GM04503 (cell line): ENCODE data around the gene ACAN.

Source experiments
- DNase-seq: peaks from one replicate; pipeline ENCODE4 v3.0.0-alpha.2; 2012; ENCODE audit warnings: low read depth

Gene ACAN

DNA sequence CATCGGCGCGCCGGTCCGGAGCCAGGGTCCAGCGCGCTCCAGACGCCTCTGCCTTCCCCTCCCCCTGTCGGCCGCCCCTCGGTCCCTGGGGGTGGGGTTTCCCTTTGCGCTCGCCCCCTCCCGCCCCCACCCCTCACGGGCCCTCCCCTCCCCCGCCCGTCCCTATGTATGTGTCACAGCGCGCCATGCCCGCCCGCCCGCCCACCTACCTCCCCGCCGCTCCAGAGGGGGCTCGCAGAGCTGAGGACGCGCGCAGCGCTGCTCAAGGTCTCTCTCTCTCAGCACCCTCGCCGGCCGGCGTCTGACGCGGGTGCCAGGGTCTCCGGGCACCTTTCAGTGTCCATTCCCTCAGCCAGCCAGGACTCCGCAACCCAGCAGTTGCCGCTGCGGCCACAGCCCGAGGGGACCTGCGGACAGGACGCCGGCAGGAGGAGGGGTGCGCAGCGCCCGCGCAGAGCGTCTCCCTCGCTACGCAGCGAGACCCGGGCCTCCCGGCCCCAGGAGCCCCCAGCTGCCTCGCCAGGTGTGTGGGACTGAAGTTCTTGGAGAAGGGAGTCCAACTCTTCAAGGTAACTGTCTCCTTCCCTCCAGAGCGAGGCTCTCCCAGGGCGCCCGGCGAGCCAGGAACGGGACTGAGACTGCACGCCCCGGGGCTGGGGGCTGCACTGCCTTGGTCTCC, at the start of gene ACAN:
Gene ACAN (plus strand): TSS at position 196 of the 679 bp plus-strand sequence. CDS start 32,771 bp downstream, outside the sequence.
- no peak for DNase-seq

DNA sequence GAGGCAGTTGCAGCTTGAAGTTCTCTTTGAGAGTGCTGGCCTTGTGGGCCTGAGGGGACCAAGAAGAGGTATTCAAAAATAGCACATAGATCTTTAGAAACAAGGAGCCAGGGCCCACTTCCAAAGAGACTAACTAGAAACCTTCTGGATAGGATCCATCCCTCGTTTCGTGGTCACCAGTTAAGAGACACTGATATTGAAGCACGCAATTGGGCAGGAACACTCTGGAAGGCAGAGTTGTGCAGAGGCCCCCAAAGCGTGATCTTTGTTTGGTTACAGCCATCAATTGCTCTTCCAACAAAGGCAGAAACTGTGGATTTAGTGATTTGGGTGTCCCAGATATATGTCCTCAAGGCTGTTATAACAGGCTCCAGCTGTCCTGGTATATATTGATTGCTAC, 46.7 kb upstream of the ACAN start:
- no peak for DNase-seq

- DNase-seq = no peak
These were observed 46.3 kb upstream of the ACAN start for GRCh38 chr15:88756921-88757320.

DNA sequence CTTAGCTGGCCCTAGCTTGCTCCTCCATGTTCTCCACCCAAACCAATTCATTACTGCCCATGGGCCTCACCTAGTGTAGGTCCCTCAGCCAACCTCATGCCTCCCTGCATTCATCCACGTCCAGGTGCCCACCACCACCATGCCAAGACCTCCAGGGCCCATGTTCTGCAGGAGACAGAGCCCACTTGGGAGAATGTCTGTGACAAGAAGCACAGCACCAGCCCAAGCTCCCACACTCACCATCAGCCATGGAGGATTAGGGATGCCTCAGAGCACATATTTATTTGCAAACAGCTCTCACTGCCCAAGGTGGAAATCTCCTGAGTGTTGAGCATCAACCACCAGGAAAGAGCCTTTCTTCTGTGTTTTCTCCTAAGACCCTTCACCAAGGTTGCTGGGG, 43.4 kb upstream of the ACAN start:
- no peak for DNase-seq

GRCh38 chr15:88764448-88764847, 38.8 kb upstream of the ACAN start:
- no peak for DNase-seq

GRCh38 chr15:88765212-88765611, 38.0 kb upstream of the ACAN start:
- no peak for DNase-seq

DNA sequence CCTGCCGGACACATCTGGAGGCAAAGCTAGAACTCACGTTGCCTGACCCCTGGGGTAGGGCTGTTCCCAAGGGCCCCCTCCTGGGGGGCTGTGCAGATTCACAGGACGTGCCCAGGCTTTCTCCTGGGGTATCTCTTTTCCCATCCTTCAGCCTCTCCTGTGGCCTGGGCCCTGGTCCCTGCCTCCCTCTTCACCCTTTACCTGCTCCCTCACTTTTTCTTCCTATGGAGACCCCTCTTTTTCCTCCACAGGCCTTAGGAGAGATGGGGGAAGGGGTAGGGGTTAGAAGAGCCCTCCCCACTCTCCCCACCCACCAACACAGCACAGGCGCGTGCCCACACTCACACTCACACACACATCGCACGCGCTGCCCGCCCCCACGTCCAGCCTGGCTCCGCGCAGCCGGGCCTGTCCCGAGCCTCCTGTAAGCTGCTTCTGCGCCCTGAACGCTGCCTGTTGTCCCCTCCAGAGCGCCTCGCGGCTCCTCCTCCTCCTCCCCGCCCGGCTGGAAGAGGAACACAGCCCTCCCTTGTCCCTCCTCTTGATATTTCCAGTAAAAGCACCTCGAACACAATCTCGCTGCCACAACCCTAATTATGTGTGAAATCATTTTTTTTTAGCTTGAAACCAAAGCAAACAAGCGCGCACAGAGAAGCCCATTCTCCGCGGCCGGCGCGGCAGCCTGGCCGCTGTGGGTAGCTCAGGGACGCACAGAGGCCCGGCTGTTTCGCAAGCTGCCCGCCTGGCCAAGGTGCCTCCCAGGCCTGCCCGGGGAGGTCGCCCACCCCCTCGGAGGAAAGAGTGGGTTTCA, 33.9 kb upstream of the ACAN start:
- DNase-seq = no peak

- DNase-seq = no peak
These were observed 27.5 kb upstream of the ACAN start for GRCh38 chr15:88775776-88776175.

- DNase-seq = no peak
These were observed 26.6 kb upstream of the ACAN start for GRCh38 chr15:88776646-88777045.

DNA sequence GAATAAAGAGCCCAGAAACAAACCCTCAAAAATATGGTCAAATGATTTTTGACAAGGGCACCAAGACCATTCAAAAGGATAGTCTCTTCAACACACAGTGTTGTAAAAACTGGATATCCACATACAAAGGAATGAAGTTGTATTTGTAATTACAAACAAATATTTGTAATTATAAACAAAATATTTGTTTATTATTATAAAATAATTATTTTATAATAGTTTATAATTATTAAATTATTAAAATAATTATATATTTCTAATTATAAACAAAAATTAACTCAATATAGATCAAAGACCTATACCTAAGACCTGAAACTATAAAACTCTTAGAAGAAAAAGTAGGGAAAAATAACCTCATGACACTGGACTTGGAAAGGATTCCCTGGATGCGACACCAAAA, 23.3 kb upstream of the ACAN start:
- DNase-seq = no peak

- no peak for DNase-seq
These were observed 20.8 kb upstream of the ACAN start for GRCh38 chr15:88782465-88782864.

DNA sequence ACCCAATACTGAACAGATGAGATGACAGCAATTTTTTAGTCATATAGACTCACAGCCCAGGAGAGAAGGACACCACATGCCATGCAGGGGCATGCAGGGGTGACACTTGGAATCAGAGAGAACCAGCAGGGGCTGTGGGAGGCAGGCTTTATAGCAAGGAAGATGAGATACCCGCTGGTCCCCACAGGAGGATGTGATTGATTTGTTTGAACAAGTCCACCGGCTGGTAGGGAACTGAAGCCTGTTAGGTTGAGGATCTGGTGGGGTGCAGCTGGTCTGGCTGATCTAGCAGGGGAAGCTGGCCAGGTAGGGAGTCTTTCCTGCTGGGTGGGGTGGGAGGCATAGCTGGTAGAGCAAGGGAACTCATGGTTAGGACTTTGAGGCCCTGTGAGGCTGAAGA, 18.0 kb upstream of the ACAN start:
- no peak for DNase-seq

DNA sequence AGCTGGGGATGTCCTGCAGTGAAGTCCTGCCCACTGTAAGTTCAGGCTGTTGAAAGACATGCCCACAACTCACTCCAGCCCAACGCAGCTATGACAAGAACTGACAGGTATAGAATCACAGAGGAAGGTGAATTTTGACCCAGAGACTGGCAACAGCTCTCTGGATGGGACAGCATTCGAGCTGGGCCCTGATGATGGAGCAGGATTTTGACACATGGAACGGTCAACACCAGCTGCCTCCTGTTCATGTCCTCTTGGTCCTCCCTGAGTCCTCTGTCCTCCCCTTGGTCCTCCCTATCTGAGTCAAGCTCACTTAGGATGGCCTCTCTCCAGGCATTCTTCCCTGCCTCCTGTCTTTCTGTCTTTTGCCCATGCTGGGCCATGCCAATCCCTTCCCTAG, 15.2 kb upstream of the ACAN start:
- no peak for DNase-seq

- DNase-seq = no peak
These were observed 14.4 kb upstream of the ACAN start for GRCh38 chr15:88788816-88789215.

DNA sequence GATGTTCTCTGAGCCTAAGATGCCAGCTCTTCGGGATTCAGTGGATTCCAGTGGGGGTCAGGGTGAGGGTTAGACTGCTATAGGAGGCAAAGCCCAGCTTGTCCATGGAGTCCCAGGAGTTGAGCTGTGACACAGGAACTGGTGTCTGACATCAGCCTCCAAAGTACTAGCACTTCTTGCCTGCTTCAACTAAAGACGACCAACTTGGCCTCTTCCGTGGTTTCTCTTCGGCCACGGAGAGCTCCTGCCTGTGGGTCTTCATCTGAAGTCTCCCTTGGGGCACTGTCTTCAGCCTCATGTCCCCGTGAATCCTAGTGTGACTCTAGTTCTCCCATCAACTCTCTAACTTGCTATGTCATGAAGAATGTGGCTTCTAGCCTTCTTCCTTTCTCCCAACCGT, 12.8 kb upstream of the ACAN start:
- no peak for DNase-seq

DNA sequence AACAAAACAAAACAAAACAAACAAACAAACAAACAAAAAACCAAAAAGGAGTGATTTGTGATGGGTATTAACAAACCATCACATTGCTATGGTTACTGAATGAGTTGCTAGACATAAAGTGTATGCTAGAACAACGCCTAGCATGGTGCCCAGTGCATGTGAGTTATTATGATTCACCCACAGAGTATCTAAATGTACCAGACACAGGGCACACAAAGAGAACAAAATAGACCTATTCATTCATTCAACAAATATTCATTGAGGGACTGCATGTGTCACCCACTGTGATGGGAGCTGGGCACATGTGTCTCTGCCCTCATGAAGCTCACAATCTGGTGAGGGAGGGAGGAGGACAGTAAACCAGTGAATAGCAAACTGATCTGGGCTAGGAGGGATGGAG, 11.6 kb upstream of the ACAN start:
- DNase-seq = no peak

- DNase-seq = no peak
These were observed 10.6 kb upstream of the ACAN start for GRCh38 chr15:88792342-88793282.

DNA sequence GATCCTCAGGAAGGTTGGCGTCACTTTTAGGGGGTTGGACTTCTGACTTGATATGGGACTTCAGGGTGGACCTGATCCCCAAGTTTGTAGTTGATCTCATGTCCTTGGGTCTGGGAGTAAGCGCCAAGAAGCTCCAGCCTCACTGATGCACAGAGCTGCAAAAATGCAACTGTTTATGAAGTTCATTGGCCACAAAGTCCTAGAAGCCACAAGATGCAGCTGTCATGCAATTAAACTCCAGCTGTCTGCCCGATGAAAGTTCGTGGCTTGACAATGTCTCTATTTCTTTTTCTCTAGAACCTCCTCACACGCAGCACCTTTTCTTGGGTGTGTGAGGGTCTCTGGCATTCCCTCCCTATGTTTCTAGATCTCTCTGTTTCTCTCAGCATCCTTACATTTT, 9.2 kb upstream of the ACAN start:
- no peak for DNase-seq

GRCh38 chr15:88797663-88798339, 5.4 kb upstream of the ACAN start:
- DNase-seq = no peak

- DNase-seq = no peak
These were observed 3.9 kb upstream of the ACAN start for GRCh38 chr15:88799341-88799740.

- no peak for DNase-seq
These were observed 3.2 kb upstream of the ACAN start for GRCh38 chr15:88800026-88800425.

DNA sequence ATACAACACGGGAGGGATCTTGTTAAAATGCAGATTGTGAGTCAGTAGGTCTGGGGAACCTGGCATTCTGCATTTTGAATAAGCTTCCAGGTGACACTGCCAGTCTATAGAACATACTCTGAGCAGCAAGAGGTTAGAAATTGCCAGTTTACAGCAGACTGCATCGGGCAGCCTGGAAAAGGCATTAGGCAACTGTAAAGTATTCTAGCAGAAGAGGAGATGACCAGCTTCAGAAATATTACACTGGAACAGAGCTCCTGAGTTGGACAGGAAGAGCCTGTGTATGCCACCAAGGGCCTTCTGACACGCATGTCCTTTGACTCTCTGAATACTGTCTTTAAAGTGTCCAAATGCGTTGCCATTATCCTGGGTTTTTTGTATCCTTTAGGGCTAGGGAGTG, 2.5 kb upstream of the ACAN start:
- no peak for DNase-seq
